ENCODE data around the gene TXNDC11. TPM values are rescaled to one million over a fixed set of nuclear protein-coding genes. Genes with fewer than 3 reads are reported as not detected.

TXNDC11 gene
- total and polyA plus RNA-seq, 2 donors (not counting 3 experiments of a cell fraction or from before 2014, with no cell fraction given), result 42.5 to 66.0 TPM

DNA sequence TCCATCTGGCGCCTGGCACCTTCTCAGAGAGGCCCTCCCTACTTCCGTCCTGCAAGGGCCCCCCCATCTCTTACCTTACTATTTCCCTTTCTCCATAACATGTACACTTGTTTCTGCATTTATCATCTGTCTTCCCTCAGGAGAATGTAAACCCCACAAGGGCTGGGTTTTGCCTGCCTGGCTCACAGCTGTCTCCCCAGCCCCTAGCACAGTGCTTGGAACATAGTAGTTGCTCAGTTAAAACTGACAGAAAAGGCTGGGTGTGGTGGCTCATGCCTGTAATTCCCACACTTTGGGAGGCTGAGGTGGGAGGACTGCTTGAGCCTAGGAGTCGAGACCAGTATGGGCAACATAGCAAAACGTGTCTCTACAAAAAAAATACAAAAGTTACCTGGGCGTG lies 80.1 kb downstream of the TXNDC11 start:
- Histone ChIP-seq H3K4me2 (ENCODE audit: insufficient read depth, low read length) (no peak overlapping the region), H3K9me3 (replicated peaks; ENCODE audit: control insufficient read depth, insufficient read depth, low read length) (no peaks in the 10 kb centered on the region), H3K4me1 (ENCODE audit: control insufficient read depth, extremely low read depth, insufficient read depth, low read length) (no peaks in the 10 kb centered on the region), H4K20me1 (replicated peaks; ENCODE audit: control insufficient read depth, extremely low read depth, insufficient read depth, low read length) (no peaks in the 10 kb centered on the region), H3K27ac (ENCODE audit: insufficient read depth, low read depth, low read length) (no peak overlapping the region), H3K4me3 (replicated peaks in 1 of 3; ENCODE audit: insufficient read depth in 1 of 3, low read depth in 1 of 3, low read length in 3 of 3) (no peak overlapping the region), H2AFZ (ENCODE audit: low read depth, low read length) (no peak overlapping the region), H3K9me1 (replicated peaks; ENCODE audit: control insufficient read depth, extremely low read depth, insufficient read depth, low read length) (no peaks in the 10 kb centered on the region), H3K27me3 (ENCODE audit: control insufficient read depth in 2 of 2, insufficient read depth in 2 of 2, low read length in 2 of 2) (no peaks in the 10 kb centered on the region), H3K79me2 (ENCODE audit: control insufficient read depth, insufficient read depth, low read length) (no peaks in the 10 kb centered on the region), H3K9ac (replicated peaks; ENCODE audit: extremely low read depth, insufficient read depth, low read length) (no peak overlapping the region), H3K36me3 (ENCODE audit: control insufficient read depth in 2 of 2, extremely low read depth in 1 of 2, insufficient read depth in 2 of 2, low read length in 2 of 2) (no peaks in the 10 kb centered on the region)
- CTCF ChIA-PET, result no interaction called here
- FAIRE-seq (no peak), DNase-seq (ENCODE audit: low read depth, low spot score) (no peak)
- dilution Hi-C loops (cut with MboI; ENCODE audit: extremely low pct_ligation_motif_present, low sequenced_read_pairs) (no loop called here), intact Hi-C loops (cut with micrococcal nuclease) (no loop called here)
- POLR2A ChIA-PET, result no interaction called here
- BruUV-seq (replicated peaks), result no TSS peak
- no peak for TF ChIP-seq EZH2 (IDR thresholded peaks at IDR 0.05; ENCODE audit: borderline replicate concordance, low read depth, low read length, severe bottlenecking)
- no peak for TF ChIP-seq CTCF (IDR thresholded peaks at IDR 0.05; ENCODE audit: extremely low read depth in 1 of 2, insufficient read depth in 1 of 2, low read depth in 1 of 2, low read length in 2 of 2)
- no peak for TF ChIP-seq GATA2 (IDR thresholded peaks at IDR 0.05; ENCODE audit: insufficient read depth, insufficient read length, low read depth, low read length)
- TF ChIP-seq, protein P1, sequence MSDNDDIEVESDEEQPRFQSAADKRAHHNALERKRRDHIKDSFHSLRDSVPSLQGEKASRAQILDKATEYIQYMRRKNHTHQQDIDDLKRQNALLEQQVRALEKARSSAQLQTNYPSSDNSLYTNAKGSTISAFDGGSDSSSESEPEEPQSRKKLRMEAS (IDR thresholded peaks at IDR 0.05; ENCODE audit: insufficient read depth, insufficient read length), result no peak
- no peak for TF ChIP-seq MYC (IDR thresholded peaks at IDR 0.05; ENCODE audit: low read depth, low read length)
- TF ChIP-seq FOS (IDR thresholded peaks at IDR 0.05; ENCODE audit: borderline replicate concordance, insufficient read depth, low read length), result no peak
- no peak for TF ChIP-seq POLR2AphosphoS5 (IDR thresholded peaks at IDR 0.05; ENCODE audit: insufficient read depth, low read depth, low read length)
- TF ChIP-seq POLR2A (IDR thresholded peaks at IDR 0.05; ENCODE audit: low read depth, low read length), result no peak
- TF ChIP-seq JUN (IDR thresholded peaks at IDR 0.05; ENCODE audit: borderline replicate concordance, insufficient read depth, insufficient read length, low read depth), result no peak

All from endothelial cell of umbilical vein (primary cell).